GM12878 (cell line): ENCODE results near the gene XAGE1B. TPM values are rescaled to one million over a fixed set of nuclear protein-coding genes. Genes with fewer than 3 reads are reported as not detected.

Experiments used
- ATAC-seq: fragments of 200-7000 bp; cut with Tn5 transposase; 3 replicates; pipeline ENCODE4 v1.9.1; 2020; ENCODE audit warnings: mild to moderate bottlenecking, moderate library complexity
- BruUV-seq: library from RNA; stranded (reverse); fragments of 400-500 nt; replicated peaks from 2 replicates; lab custom pipeline; 2021; lab: Mats Ljungman, UMichigan
- CTCF ChIA-PET: fragments of 300-600 bp; sonication (Branson Sonifier 250); formaldehyde crosslinking; extraction: SDS; loops from one replicate; lab custom pipeline; 2021; ENCODE audit warnings: inconsistent platforms; lab: Yijun Ruan, JAX
- POLR2A ChIA-PET: fragments of 350-600 bp; formaldehyde crosslinking; extraction: SDS; loops from one replicate; lab custom pipeline; 2021; ENCODE audit warnings: inconsistent platforms; lab: Charles Lee
- RAD21 ChIA-PET: fragments of 300-600 bp; sonication (Branson Sonifier 250); formaldehyde crosslinking; loops from one replicate; lab custom pipeline; 2023; ENCODE audit warnings: antibody characterized with exemption; ENCODE audit not compliant: unreplicated experiment; lab: Charles Lee
- SMC1A ChIA-PET: fragments of 300-600 bp; sonication (Branson Sonifier 250); formaldehyde crosslinking; loops from one replicate; lab custom pipeline; 2023; ENCODE audit not compliant: unreplicated experiment, uncharacterized antibody; lab: Charles Lee
- DNase-seq: peaks from one replicate; pipeline ENCODE4 v3.0.0-alpha.2; 2011; ENCODE audit warnings: low read depth, low spot score
- FAIRE-seq: peaks from 3 replicates; lab custom pipeline; 2011; peaks lifted over from hg19 to GRCh38; lab: Jason Lieb, UNC
- H2AFZ ChIP-seq: 2 replicates; pipeline ENCODE4 v1.6.0; 2011; ENCODE audit warnings: low read depth, low read length, control low read depth; ENCODE audit not compliant: control insufficient read depth
- H3K27ac ChIP-seq: 2 replicates; pipeline ENCODE4 v1.5.1; 2011; ENCODE audit warnings: control low read depth; ENCODE audit not compliant: control insufficient read depth, insufficient read depth
- H3K27me3 ChIP-seq, 2 experiments: replicated peaks in 1 of 2; 2 replicates each; pipeline versions ENCODE4 v1.6.0 to v1.6.1; 2011; ENCODE audit warnings: low read length in 1 of 2; ENCODE audit not compliant: control insufficient read depth in 2 of 2, insufficient read depth in 2 of 2
- H3K36me3 ChIP-seq, 2 experiments: 2 replicates each; pipeline ENCODE4 v1.5.1; 2011; ENCODE audit warnings: low read length in 1 of 2; ENCODE audit not compliant: control insufficient read depth in 2 of 2, insufficient read depth in 2 of 2
- H3K4me1 ChIP-seq: 2 replicates; pipeline ENCODE4 v1.6.1; 2011; ENCODE audit warnings: mild to moderate bottlenecking, low read length, moderate library complexity, mixed read lengths; ENCODE audit not compliant: control insufficient read depth, insufficient read depth
- H3K4me2 ChIP-seq: 2 replicates; pipeline ENCODE4 v1.6.0; 2011; ENCODE audit warnings: control low read depth; ENCODE audit not compliant: control insufficient read depth, insufficient read depth
- H3K4me3 ChIP-seq: fragments of 200-600 bp; sonication (generic); 2 replicates; pipeline ENCODE4 v1.5.1; 2016
- H3K79me2 ChIP-seq: 2 replicates; pipeline ENCODE4 v1.6.0; 2011; ENCODE audit warnings: low read length; ENCODE audit not compliant: control insufficient read depth, insufficient read depth
- H3K9ac ChIP-seq: 2 replicates; pipeline ENCODE4 v1.8.0; 2011; ENCODE audit warnings: low read length, control low read depth, mixed read lengths; ENCODE audit not compliant: control insufficient read depth, insufficient read depth
- H3K9me3 ChIP-seq: replicated peaks from 3 replicates; pipeline ENCODE4 v1.5.1; 2011; ENCODE audit warnings: mild to moderate bottlenecking, low read length; ENCODE audit not compliant: control insufficient read depth, insufficient read depth
- H4K20me1 ChIP-seq: 2 replicates; pipeline ENCODE4 v1.6.0; 2011; ENCODE audit not compliant: control insufficient read depth, insufficient read depth
- EGR1 ChIP-seq, 2 experiments: IDR thresholded peaks; 1 replicate in 1 of 2; 2 replicates in 1 of 2; pipeline ENCODE4 v1.6.1; 2011 to 2012; ENCODE audit warnings: low read depth in 2 of 2, low read length in 2 of 2, borderline replicate concordance in 1 of 2, mild to moderate bottlenecking in 1 of 2, moderate library complexity in 1 of 2
- GABPA ChIP-seq: IDR thresholded peaks from 2 replicates; pipeline ENCODE4 v1.6.1; 2014; ENCODE audit warnings: antibody characterized with exemption, low read depth, mild to moderate bottlenecking, inconsistent platforms
- MTA2 ChIP-seq: fragments of 450-650 bp; IDR thresholded peaks from 2 replicates; pipeline ENCODE4 v1.6.1; 2016; ENCODE audit warnings: low read depth, mild to moderate bottlenecking, moderate library complexity
- MYC ChIP-seq: IDR thresholded peaks from 2 replicates; pipeline ENCODE4 v1.6.1; 2011; ENCODE audit warnings: mild to moderate bottlenecking, low read length, moderate library complexity, inconsistent platforms; ENCODE audit not compliant: insufficient read depth, insufficient replicate concordance, insufficient read length, severe bottlenecking
- NR2C1 ChIP-seq: fragments of 450-650 bp; IDR thresholded peaks from 2 replicates; pipeline ENCODE4 v1.6.1; 2017; ENCODE audit warnings: antibody characterized with exemption, mild to moderate bottlenecking, moderate library complexity
- WRNIP1 ChIP-seq: IDR thresholded peaks from 2 replicates; pipeline ENCODE4 v1.6.1; 2011; ENCODE audit warnings: low read depth, low read length, improper control_type of control experiment, borderline replicate concordance
- ZNF24 ChIP-seq: fragments of 450-650 bp; IDR thresholded peaks from 2 replicates; pipeline ENCODE4 v1.6.1; 2017; ENCODE audit warnings: antibody characterized with exemption, mild to moderate bottlenecking
- ZZZ3 ChIP-seq: IDR thresholded peaks from 2 replicates; pipeline ENCODE4 v1.6.1; 2011; ENCODE audit warnings: low read depth; ENCODE audit not compliant: control insufficient read depth, insufficient read length
- WGBS: methylation state at CpG from one replicate; pipeline ENCODE4 v1.1.6; 2016; ENCODE audit warnings: low lambda C conversion rate; ENCODE audit not compliant: insufficient replicate concordance, insufficient coverage; ENCODE audit errors: missing lambda C conversion rate; 5-methylcytosine and 5-hydroxymethylcytosine counted together
- in situ Hi-C: fragments of 300-500 bp; cut with MboI; formaldehyde crosslinking; loops from 9 replicates; pipeline ENCODE4 v1.14.3; 2018; ENCODE audit warnings: mixed read lengths
- intact Hi-C: fragments of 100-400 bp; cut with micrococcal nuclease; formaldehyde crosslinking; loops from one replicate; pipeline ENCODE4 v1.14.2; 2022; ENCODE audit not compliant: unreplicated experiment
- polyA plus RNA-seq, 11 experiments: library from polyadenylated mRNA; depleted of rRNA in 4 of 11; unstranded in 6 of 11; stranded (reverse) in 5 of 11; fragments of >200 nt; fragmentation: Nextera tagmentation in 4 of 11; fragmentation: Illumina TruSeq in 1 of 11; extraction: Ambion mirVana in 4 of 11; extraction: Trizol in 1 of 11; gene quantifications; 1 replicate in 1 of 11; 2 replicates in 10 of 11; pipeline versions ENCODE4 v1.2.1 to v1.2.3, GENCODE V29; 2011 to 2016; ENCODE audit warnings: inconsistent platforms in 2 of 11, missing spikeins in 2 of 11, low read depth in 1 of 11
- total RNA-seq, 4 experiments: library from RNA; depleted of rRNA in 3 of 4; stranded (reverse); fragments of >200 nt in 3 of 4; fragmentation: Illumina TruSeq in 1 of 4; extraction: Trizol in 1 of 4; gene quantifications; 2 replicates each; pipeline versions ENCODE4 v1.2.1 to v1.2.3, GENCODE V29; 2013 to 2021
- TF ChIP-seq, protein P1 (sequence below): fragments of 450-650 bp; conservative IDR thresholded peaks from 2 replicates; pipeline ENCODE4 v1.6.1; 2017; ENCODE audit warnings: mild to moderate bottlenecking, moderate library complexity
- TF ChIP-seq, protein P2 (sequence below): fragments of 450-650 bp; IDR thresholded peaks from 2 replicates; pipeline ENCODE4 v1.6.1; 2016; ENCODE audit warnings: mild to moderate bottlenecking, moderate library complexity, borderline replicate concordance
- TF ChIP-seq, protein P3 (sequence below): fragments of 450-650 bp; IDR thresholded peaks from 2 replicates; pipeline ENCODE4 v1.6.1; 2017; ENCODE audit warnings: antibody characterized with exemption, mild to moderate bottlenecking, moderate library complexity
- TF ChIP-seq, protein P4 (sequence below): IDR thresholded peaks from 2 replicates; pipeline ENCODE4 v1.6.1; 2011; ENCODE audit warnings: low read depth, mild to moderate bottlenecking, low read length, moderate library complexity, borderline replicate concordance; ENCODE audit errors: extremely low read depth

XAGE1B gene
- total and polyA plus RNA-seq, 10 of the 15 experiments (the other 5 are each of a cell fraction or from before 2014, with no cell fraction given) = not detected

DNA sequence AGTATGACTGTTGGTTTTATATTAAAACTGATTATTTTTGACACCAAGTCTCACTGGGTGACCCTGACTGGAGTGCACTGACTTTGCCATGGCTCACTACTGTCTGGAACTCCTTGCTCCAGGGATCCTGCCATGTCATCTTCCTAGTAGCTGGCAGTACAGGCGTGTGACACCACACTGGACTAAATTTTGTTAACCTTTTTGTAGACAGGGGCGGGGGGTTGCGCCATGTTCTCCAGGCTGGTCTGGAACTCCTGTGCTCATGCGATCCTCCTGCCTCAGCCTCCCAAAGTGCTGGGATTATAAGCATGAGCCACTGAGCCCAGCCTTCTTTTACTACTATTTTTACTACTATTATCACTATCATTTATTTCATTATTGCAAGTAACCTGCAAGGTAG, 12.3 kb downstream of the XAGE1B start:
- ChIA-PET CTCF (no interaction called here), RAD21 (no interaction called here), POLR2A (no interaction called here), SMC1A (no interaction called here)
- Histone ChIP-seq H3K4me3 (no peak overlapping the region), H3K79me2 (no peaks in the 10 kb centered on the region), H3K4me2 (no peak overlapping the region), H3K36me3 (no peaks in the 10 kb centered on the region), H2AFZ (no peak overlapping the region), H3K9me3 (no peaks in the 10 kb centered on the region), H3K9ac (no peak overlapping the region), H3K27ac (no peak overlapping the region), H4K20me1 (no peaks in the 10 kb centered on the region), H3K27me3 (no peaks in the 10 kb centered on the region; a peak in 1 of 4 replicates), H3K4me1 (no peaks in the 10 kb centered on the region)
- BruUV-seq = no TSS peak
- in situ Hi-C loops (no loop called here), intact Hi-C loops (no loop called here)
- FAIRE-seq (no peak), DNase-seq (no peak)
- 23% methylated on average over 4 of the region's 4 CpGs for WGBS
- no peak for TF ChIP-seq MYC
- TF ChIP-seq ZNF24 = no peak
- no peak for TF ChIP-seq MTA2
- no peak for TF ChIP-seq WRNIP1
- TF ChIP-seq, protein P1, sequence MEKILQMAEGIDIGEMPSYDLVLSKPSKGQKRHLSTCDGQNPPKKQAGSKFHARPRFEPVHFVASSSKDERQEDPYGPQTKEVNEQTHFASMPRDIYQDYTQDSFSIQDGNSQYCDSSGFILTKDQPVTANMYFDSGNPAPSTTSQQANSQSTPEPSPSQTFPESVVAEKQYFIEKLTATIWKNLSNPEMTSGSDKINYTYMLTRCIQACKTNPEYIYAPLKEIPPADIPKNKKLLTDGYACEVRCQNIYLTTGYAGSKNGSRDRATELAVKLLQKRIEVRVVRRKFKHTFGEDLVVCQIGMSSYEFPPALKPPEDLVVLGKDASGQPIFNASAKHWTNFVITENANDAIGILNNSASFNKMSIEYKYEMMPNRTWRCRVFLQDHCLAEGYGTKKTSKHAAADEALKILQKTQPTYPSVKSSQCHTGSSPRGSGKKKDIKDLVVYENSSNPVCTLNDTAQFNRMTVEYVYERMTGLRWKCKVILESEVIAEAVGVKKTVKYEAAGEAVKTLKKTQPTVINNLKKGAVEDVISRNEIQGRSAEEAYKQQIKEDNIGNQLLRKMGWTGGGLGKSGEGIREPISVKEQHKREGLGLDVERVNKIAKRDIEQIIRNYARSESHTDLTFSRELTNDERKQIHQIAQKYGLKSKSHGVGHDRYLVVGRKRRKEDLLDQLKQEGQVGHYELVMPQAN = no peak
- TF ChIP-seq, protein P2, sequence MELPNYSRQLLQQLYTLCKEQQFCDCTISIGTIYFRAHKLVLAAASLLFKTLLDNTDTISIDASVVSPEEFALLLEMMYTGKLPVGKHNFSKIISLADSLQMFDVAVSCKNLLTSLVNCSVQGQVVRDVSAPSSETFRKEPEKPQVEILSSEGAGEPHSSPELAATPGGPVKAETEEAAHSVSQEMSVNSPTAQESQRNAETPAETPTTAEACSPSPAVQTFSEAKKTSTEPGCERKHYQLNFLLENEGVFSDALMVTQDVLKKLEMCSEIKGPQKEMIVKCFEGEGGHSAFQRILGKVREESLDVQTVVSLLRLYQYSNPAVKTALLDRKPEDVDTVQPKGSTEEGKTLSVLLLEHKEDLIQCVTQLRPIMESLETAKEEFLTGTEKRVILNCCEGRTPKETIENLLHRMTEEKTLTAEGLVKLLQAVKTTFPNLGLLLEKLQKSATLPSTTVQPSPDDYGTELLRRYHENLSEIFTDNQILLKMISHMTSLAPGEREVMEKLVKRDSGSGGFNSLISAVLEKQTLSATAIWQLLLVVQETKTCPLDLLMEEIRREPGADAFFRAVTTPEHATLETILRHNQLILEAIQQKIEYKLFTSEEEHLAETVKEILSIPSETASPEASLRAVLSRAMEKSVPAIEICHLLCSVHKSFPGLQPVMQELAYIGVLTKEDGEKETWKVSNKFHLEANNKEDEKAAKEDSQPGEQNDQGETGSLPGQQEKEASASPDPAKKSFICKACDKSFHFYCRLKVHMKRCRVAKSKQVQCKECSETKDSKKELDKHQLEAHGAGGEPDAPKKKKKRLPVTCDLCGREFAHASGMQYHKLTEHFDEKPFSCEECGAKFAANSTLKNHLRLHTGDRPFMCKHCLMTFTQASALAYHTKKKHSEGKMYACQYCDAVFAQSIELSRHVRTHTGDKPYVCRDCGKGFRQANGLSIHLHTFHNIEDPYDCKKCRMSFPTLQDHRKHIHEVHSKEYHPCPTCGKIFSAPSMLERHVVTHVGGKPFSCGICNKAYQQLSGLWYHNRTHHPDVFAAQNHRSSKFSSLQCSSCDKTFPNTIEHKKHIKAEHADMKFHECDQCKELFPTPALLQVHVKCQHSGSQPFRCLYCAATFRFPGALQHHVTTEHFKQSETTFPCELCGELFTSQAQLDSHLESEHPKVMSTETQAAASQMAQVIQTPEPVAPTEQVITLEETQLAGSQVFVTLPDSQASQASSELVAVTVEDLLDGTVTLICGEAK = no peak
- TF ChIP-seq ZZZ3 = no peak
- TF ChIP-seq, protein P3, sequence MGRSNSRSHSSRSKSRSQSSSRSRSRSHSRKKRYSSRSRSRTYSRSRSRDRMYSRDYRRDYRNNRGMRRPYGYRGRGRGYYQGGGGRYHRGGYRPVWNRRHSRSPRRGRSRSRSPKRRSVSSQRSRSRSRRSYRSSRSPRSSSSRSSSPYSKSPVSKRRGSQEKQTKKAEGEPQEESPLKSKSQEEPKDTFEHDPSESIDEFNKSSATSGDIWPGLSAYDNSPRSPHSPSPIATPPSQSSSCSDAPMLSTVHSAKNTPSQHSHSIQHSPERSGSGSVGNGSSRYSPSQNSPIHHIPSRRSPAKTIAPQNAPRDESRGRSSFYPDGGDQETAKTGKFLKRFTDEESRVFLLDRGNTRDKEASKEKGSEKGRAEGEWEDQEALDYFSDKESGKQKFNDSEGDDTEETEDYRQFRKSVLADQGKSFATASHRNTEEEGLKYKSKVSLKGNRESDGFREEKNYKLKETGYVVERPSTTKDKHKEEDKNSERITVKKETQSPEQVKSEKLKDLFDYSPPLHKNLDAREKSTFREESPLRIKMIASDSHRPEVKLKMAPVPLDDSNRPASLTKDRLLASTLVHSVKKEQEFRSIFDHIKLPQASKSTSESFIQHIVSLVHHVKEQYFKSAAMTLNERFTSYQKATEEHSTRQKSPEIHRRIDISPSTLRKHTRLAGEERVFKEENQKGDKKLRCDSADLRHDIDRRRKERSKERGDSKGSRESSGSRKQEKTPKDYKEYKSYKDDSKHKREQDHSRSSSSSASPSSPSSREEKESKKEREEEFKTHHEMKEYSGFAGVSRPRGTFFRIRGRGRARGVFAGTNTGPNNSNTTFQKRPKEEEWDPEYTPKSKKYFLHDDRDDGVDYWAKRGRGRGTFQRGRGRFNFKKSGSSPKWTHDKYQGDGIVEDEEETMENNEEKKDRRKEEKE = no peak
- TF ChIP-seq, protein P4, sequence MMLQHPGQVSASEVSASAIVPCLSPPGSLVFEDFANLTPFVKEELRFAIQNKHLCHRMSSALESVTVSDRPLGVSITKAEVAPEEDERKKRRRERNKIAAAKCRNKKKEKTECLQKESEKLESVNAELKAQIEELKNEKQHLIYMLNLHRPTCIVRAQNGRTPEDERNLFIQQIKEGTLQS = no peak
- TF ChIP-seq NR2C1 = no peak
- TF ChIP-seq EGR1 (IDR thresholded peaks at IDR 0.05; ENCODE audit: borderline replicate concordance in 1 of 2, low read depth in 2 of 2, low read length in 2 of 2) = no peak
- TF ChIP-seq GABPA = no peak
- TF ChIP-seq, all 136 proteins: peak for 0
- no peak for ATAC-seq
